ENCODE measurements around the gene ME1. TPM values are rescaled to one million over a fixed set of nuclear protein-coding genes. Genes with fewer than 3 reads are reported as not detected.

The ME1 gene
- total RNA-seq, 1 donor from 2014 or later = 14.7 TPM

- ATAC-seq (no peak), DNase-seq (no peak)
- H3K27me3 ChIP-seq = no peaks in the 10 kb centered on the region
- no peaks in the 10 kb centered on the region for H3K9me3 ChIP-seq
- TF ChIP-seq CTCF (IDR thresholded peaks at IDR 0.05) = no peak
- intact Hi-C loops (cut with DNase I) = no loop called here
- H3K36me3 ChIP-seq = no peaks in the 10 kb centered on the region
- no peak overlapping the region for H3K4me3 ChIP-seq
- H3K4me1 ChIP-seq = no peaks in the 10 kb centered on the region
- H3K27ac ChIP-seq = no peak overlapping the region
These were observed 119.6 kb downstream of the ME1 start for GRCh38 chr6:83311231-83311630.

- no peaks in the 10 kb centered on the region for H3K27me3 ChIP-seq
- ATAC-seq (no peak), DNase-seq (no peak)
- no peak for TF ChIP-seq CTCF (IDR thresholded peaks at IDR 0.05)
- no peaks in the 10 kb centered on the region for H3K36me3 ChIP-seq
- no peaks in the 10 kb centered on the region for H3K9me3 ChIP-seq
- H3K4me3 ChIP-seq = no peak overlapping the region
- no peak overlapping the region for H3K27ac ChIP-seq
- intact Hi-C loops (cut with DNase I) = no loop called here
- no peaks in the 10 kb centered on the region for H3K4me1 ChIP-seq
These were observed 120.8 kb downstream of the ME1 start for GRCh38 chr6:83310046-83310445.

DNA sequence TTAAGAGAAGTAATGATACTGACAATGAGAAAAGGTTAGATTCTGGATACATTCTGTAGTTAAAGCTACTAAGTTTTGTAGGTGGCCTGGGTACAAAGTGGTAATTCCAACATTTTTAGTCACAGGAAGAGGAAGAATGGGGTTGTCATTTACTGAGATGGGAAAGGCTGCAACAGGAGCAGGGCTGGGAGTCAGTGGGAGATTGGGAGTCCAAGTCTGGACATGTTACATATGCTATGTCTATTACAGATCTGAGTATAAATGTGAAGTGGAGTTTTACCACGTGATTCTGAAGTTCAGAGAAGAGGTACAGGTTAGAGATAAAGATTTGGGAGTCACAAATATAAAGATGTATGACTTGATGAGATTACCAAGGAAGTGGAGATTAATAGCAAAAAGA, 121.5 kb downstream of the ME1 start:
- H3K27me3 ChIP-seq = no peaks in the 10 kb centered on the region
- H3K4me1 ChIP-seq = no peaks in the 10 kb centered on the region
- H3K9me3 ChIP-seq = no peaks in the 10 kb centered on the region
- H3K27ac ChIP-seq = no peak overlapping the region
- ATAC-seq (no peak), DNase-seq (no peak)
- no peak overlapping the region for H3K4me3 ChIP-seq
- intact Hi-C loops (cut with DNase I) = no loop called here
- no peaks in the 10 kb centered on the region for H3K36me3 ChIP-seq
- no peak for TF ChIP-seq CTCF (IDR thresholded peaks at IDR 0.05)

- intact Hi-C loops (cut with DNase I) = no loop called here
- Histone ChIP-seq H3K4me1 (no peaks in the 10 kb centered on the region), H3K4me3 (no peak overlapping the region), H3K27ac (no peak overlapping the region), H3K9me3 (no peaks in the 10 kb centered on the region), H3K36me3 (no peaks in the 10 kb centered on the region), H3K27me3 (no peaks in the 10 kb centered on the region)
- DNase-seq (no peak), ATAC-seq (no peak)
- TF ChIP-seq CTCF (IDR thresholded peaks at IDR 0.05) = no peak
These were observed 122.0 kb downstream of the ME1 start for GRCh38 chr6:83308833-83309232.

DNA sequence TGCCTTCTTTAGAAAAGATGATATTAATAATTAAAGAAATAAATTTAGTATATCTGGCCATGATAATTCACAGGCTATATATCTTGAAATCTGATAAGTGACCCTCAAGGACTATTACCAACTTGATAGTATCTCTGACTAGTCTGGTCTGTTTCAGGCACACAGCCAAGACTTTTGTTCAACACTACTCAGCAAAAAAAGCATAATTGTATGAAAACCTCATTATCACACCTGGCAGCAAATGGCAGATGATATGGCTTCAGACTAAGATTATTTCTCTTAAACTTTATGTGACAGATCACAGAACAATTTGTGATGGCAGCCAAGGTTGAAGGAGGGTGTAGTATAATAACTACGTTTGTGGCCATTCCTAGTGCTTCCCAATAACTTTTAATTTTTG, 123.0 kb downstream of the ME1 start:
- no peak for DNase-seq

More for the DNA sequence above, 123.0 kb downstream of the ME1 start:
- no peaks in the 10 kb centered on the region for H3K36me3 ChIP-seq
- intact Hi-C loops (cut with DNase I) = no loop called here
- TF ChIP-seq CTCF (IDR thresholded peaks at IDR 0.05) = no peak
- no peaks in the 10 kb centered on the region for H3K9me3 ChIP-seq
- H3K27ac ChIP-seq = no peak overlapping the region
- no peaks in the 10 kb centered on the region for H3K27me3 ChIP-seq
- H3K4me1 ChIP-seq = no peaks in the 10 kb centered on the region
- no peak for ATAC-seq
- no peak overlapping the region for H3K4me3 ChIP-seq
